GM06990 (cell line): ENCODE measurements around the gene APBA2.

Source experiments
- DNase-seq: peaks from one replicate; pipeline ENCODE4 v3.0.0-alpha.2; 2011; ENCODE audit not compliant: insufficient read length; ENCODE audit errors: extremely low read depth
- H3K27me3 ChIP-seq: replicated peaks from 2 replicates; pipeline ENCODE4 v1.6.0; 2011; ENCODE audit warnings: low read length; ENCODE audit not compliant: control insufficient read depth, insufficient read depth
- H3K36me3 ChIP-seq: 2 replicates; pipeline ENCODE4 v1.5.1; 2011; ENCODE audit warnings: low read length; ENCODE audit not compliant: control insufficient read depth, insufficient read depth
- H3K4me3 ChIP-seq: replicated peaks from 2 replicates; pipeline ENCODE4 v1.5.1; 2011; ENCODE audit warnings: low read depth, mild to moderate bottlenecking, control low read depth, low read length
- CTCF ChIP-seq: IDR thresholded peaks from 2 replicates; pipeline ENCODE4 v1.5.1; 2011; ENCODE audit warnings: low read length, control low read depth, mild to moderate bottlenecking, inconsistent platforms; ENCODE audit not compliant: insufficient read depth, poor library complexity, severe bottlenecking

The APBA2 gene

GRCh38 chr15:28927043-28927442, 41.3 kb downstream of the APBA2 start:
- H3K36me3 ChIP-seq: no peaks in the 10 kb centered on the region
- DNase-seq: no peak
- H3K4me3 ChIP-seq: no peak overlapping the region
- H3K27me3 ChIP-seq: no peaks in the 10 kb centered on the region; the same call in none of the 2 replicates
- TF ChIP-seq CTCF: no peak

DNA sequence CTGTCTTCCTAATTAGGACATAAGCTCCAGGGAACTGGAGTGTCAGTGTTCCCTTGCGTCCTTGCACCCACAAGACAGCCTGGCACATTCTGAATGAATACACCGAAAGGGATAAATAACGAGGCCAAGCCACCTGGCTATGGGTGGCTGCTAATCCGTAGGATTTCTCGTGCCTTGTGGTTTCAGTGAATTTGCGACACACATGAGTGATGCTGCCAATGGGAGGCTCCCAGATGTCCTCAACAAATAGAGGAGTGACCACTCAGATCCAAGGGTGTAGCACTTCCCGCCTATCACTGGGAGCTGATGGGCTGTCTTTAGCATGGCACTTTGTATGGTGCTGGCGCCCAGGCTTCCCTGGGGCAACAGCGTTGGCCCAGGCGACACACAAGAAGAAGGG, 43.4 kb downstream of the APBA2 start:
- no peak for TF ChIP-seq CTCF
- no peak overlapping the region for H3K4me3 ChIP-seq
- H3K27me3 ChIP-seq: no peaks in the 10 kb centered on the region; the same call in none of the 2 replicates
- no peak for DNase-seq
- H3K36me3 ChIP-seq: no peaks in the 10 kb centered on the region

- TF ChIP-seq CTCF: no peak
- Histone ChIP-seq H3K4me3 (no peak overlapping the region), H3K36me3 (no peaks in the 10 kb centered on the region), H3K27me3 (peaks cover 3% of the 10 kb centered on the region)
- no peak for DNase-seq
Measured at GRCh38 chr15:28930011-28930410, 44.2 kb downstream of the APBA2 start.

GRCh38 chr15:28930476-28931291, 44.9 kb downstream of the APBA2 start:
- no peak for DNase-seq
- Histone ChIP-seq H3K36me3 (no peaks in the 10 kb centered on the region), H3K27me3 (peaks cover 3% of the 10 kb centered on the region), H3K4me3 (no peak overlapping the region)
- TF ChIP-seq CTCF: no peak

DNA sequence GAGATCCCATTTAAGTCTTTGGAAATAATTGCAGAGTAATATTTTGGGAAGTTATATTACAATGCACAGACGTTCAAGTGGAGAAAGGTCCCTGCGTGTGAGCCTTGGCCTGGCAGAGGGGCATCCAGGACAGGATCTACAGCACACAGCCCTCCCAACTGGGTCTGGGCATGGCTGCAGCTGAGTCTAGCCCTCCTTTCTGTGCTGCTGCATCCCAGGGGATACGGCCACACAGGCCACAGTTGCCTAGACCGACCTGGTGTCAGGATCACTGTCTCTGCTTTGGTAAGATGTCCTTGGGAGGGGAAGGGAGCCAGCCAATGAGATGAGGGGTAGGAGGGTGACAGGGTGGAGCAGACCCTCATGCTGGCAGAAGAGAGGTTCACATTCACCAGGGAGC, 46.1 kb downstream of the APBA2 start:
- Histone ChIP-seq H3K36me3 (no peaks in the 10 kb centered on the region), H3K4me3 (no peak overlapping the region), H3K27me3 (peaks cover 3% of the 10 kb centered on the region)
- no peak for DNase-seq
- TF ChIP-seq CTCF: no peak
